Measurements from ENCODE around the gene RRBP1. TPM values are rescaled to one million over a fixed set of nuclear protein-coding genes. Genes with fewer than 3 reads are reported as not detected.

RRBP1 gene
- total and polyA plus RNA-seq, 2 experiments from 2014 or later: 193 to 242 TPM

- H3K79me2 ChIP-seq: peaks cover 97% of the 10 kb centered on the region
- H2AFZ ChIP-seq: no peak overlapping the region
- H3K27ac ChIP-seq: peak overlapping the region; percentile 28
- peak; percentile 64 for DNase-seq (ENCODE audit: low spot score)
- no peak overlapping the region for H3K4me3 ChIP-seq
- TF ChIP-seq, protein P1, sequence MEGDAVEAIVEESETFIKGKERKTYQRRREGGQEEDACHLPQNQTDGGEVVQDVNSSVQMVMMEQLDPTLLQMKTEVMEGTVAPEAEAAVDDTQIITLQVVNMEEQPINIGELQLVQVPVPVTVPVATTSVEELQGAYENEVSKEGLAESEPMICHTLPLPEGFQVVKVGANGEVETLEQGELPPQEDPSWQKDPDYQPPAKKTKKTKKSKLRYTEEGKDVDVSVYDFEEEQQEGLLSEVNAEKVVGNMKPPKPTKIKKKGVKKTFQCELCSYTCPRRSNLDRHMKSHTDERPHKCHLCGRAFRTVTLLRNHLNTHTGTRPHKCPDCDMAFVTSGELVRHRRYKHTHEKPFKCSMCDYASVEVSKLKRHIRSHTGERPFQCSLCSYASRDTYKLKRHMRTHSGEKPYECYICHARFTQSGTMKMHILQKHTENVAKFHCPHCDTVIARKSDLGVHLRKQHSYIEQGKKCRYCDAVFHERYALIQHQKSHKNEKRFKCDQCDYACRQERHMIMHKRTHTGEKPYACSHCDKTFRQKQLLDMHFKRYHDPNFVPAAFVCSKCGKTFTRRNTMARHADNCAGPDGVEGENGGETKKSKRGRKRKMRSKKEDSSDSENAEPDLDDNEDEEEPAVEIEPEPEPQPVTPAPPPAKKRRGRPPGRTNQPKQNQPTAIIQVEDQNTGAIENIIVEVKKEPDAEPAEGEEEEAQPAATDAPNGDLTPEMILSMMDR (IDR thresholded peaks at IDR 0.05; ENCODE audit: poor library complexity): no peak
- no peak for TF ChIP-seq EZH2 (IDR thresholded peaks at IDR 0.05; ENCODE audit: borderline replicate concordance)
- TF ChIP-seq EZH2phosphoT487 (IDR thresholded peaks at IDR 0.05; ENCODE audit: low read depth, severe bottlenecking, unreplicated experiment): no peak
- no peaks in the 10 kb centered on the region for H3K9me3 ChIP-seq (ENCODE audit: low read depth)
- H3K4me2 ChIP-seq: peak overlapping the region; percentile 35
- peaks cover 29% of the 10 kb centered on the region for H3K4me1 ChIP-seq (ENCODE audit: insufficient read depth)
- no peaks in the 10 kb centered on the region for H3K36me3 ChIP-seq (replicated peaks; ENCODE audit: insufficient read depth, low read depth)
- no peaks in the 10 kb centered on the region for H3K27me3 ChIP-seq
- H3K9me2 ChIP-seq (replicated peaks; ENCODE audit: insufficient read depth): no peaks in the 10 kb centered on the region
- H4K20me1 ChIP-seq (ENCODE audit: insufficient read depth, poor library complexity, severe bottlenecking): peaks cover 69% of the 10 kb centered on the region
Observed at GRCh38 chr20:17594443-17594842, 87.6 kb downstream of the RRBP1 start.

DNA sequence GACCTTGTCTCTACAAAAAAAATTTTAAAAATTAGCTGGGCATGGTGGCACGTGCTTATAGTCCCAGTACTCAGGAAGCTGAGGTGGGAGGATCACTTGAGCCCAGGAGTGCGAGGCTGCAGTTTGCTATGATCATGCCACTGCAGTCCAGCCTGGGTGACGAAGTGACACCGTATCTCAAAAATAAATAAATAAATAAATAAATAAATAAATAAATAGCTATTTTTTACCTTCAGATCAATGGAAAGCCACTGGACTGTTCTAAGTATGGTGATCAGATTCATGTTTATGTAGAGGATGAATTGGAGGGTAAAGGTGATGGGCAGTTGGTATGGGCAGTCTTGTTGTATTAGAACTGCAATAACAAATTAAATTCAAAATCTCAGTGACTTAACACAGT is 88.1 kb downstream of the RRBP1 start:
- peak overlapping the region; percentile 28 for H3K27ac ChIP-seq
- no peak overlapping the region for H3K4me3 ChIP-seq
- DNase-seq (ENCODE audit: low spot score): no peak
- WGBS (ENCODE audit: low lambda C conversion rate, missing lambda C conversion rate): 96% methylated on average over 4 of the region's 4 CpGs
- H3K4me2 ChIP-seq: peak overlapping the region; percentile 35
- H3K9me2 ChIP-seq (replicated peaks; ENCODE audit: insufficient read depth): no peaks in the 10 kb centered on the region
- no peaks in the 10 kb centered on the region for H3K27me3 ChIP-seq
- H3K4me1 ChIP-seq (ENCODE audit: insufficient read depth): peaks cover 29% of the 10 kb centered on the region
- no peaks in the 10 kb centered on the region for H3K36me3 ChIP-seq (replicated peaks; ENCODE audit: insufficient read depth, low read depth)
- peaks cover 97% of the 10 kb centered on the region for H3K79me2 ChIP-seq
- H3K9me3 ChIP-seq (ENCODE audit: low read depth): no peaks in the 10 kb centered on the region
- TF ChIP-seq, protein P1 (IDR thresholded peaks at IDR 0.05; ENCODE audit: poor library complexity): no peak
- no peak for TF ChIP-seq EZH2phosphoT487 (IDR thresholded peaks at IDR 0.05; ENCODE audit: low read depth, severe bottlenecking, unreplicated experiment)
- TF ChIP-seq EZH2 (IDR thresholded peaks at IDR 0.05; ENCODE audit: borderline replicate concordance): no peak
- H4K20me1 ChIP-seq (ENCODE audit: insufficient read depth, poor library complexity, severe bottlenecking): peaks cover 71% of the 10 kb centered on the region
- H2AFZ ChIP-seq: no peak overlapping the region

DNA sequence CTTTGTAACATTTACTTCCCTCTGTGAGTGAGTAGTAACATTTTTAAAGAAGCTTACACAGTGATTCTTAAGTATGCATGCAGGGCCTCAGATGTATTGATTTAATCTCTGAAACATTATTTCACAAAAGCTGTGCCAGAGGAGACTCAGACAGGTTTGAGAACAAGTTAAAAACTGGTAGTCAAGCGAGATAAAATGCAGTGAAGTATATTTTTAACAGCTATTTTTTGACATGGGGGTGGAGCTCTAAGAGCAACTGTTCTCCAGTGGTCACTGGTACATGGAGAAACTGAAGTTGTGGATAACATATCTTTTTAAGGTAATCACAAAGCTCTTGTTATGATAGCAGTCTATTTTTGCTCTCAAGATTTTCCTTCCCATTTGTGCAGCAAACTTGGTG is 91.8 kb downstream of the RRBP1 start:
- peak overlapping the region; percentile 17 for H3K27ac ChIP-seq
- H3K9me3 ChIP-seq (ENCODE audit: low read depth): no peaks in the 10 kb centered on the region
- H3K36me3 ChIP-seq (replicated peaks; ENCODE audit: insufficient read depth, low read depth): no peaks in the 10 kb centered on the region
- H3K4me3 ChIP-seq: no peak overlapping the region
- no peak overlapping the region for H2AFZ ChIP-seq
- peaks cover 30% of the 10 kb centered on the region for H3K4me1 ChIP-seq (ENCODE audit: insufficient read depth)
- H4K20me1 ChIP-seq (ENCODE audit: insufficient read depth, poor library complexity, severe bottlenecking): peaks cover 84% of the 10 kb centered on the region
- peak overlapping the region; percentile 5 for H3K4me2 ChIP-seq
- DNase-seq (ENCODE audit: low spot score): no peak
- no peak for TF ChIP-seq EZH2phosphoT487 (IDR thresholded peaks at IDR 0.05; ENCODE audit: low read depth, severe bottlenecking, unreplicated experiment)
- TF ChIP-seq, protein P1 (IDR thresholded peaks at IDR 0.05; ENCODE audit: poor library complexity): no peak
- no peak for TF ChIP-seq EZH2 (IDR thresholded peaks at IDR 0.05; ENCODE audit: borderline replicate concordance)
- no peaks in the 10 kb centered on the region for H3K27me3 ChIP-seq
- WGBS (ENCODE audit: low lambda C conversion rate, missing lambda C conversion rate): 61% methylated on average over 1 of the region's 1 CpG
- H3K79me2 ChIP-seq: peaks cover 96% of the 10 kb centered on the region
- H3K9me2 ChIP-seq (replicated peaks; ENCODE audit: insufficient read depth): no peaks in the 10 kb centered on the region

Measured in hepatocyte (in vitro differentiated cells).